HG02852 (cell line): ENCODE results near the gene CAT.
A peak's percentile ranks its signal among the peaks of the same experiment; 100 is the strongest.
"Not testable (repeated sequence)": the region's sequence is repeated elsewhere in the genome, so short reads cannot be mapped to it uniquely, and the experiment has no call there.

Source experiments
- ATAC-seq: cut with Tn5 transposase; IDR thresholded peaks from one replicate; pipeline ENCODE4 v1.9.1; 2021; ENCODE audit warnings: mild to moderate bottlenecking, moderate library complexity; ENCODE audit not compliant: unreplicated experiment

CAT gene

GRCh38 chr11:34424826-34425225, 13.9 kb upstream of the CAT start:
- ATAC-seq: not testable (repeated sequence)

- no peak for ATAC-seq
These were observed 13.4 kb upstream of the CAT start for GRCh38 chr11:34425360-34425759.

- no peak for ATAC-seq
These were observed 12.9 kb upstream of the CAT start for GRCh38 chr11:34425867-34426266.

- no peak for ATAC-seq
These were observed 12.0 kb upstream of the CAT start for GRCh38 chr11:34426766-34427185.

GRCh38 chr11:34427186-34427805, 11.4 kb upstream of the CAT start:
- no peak for ATAC-seq

GRCh38 chr11:34431979-34432378, 6.8 kb upstream of the CAT start:
- ATAC-seq: no peak

- ATAC-seq: no peak
These were observed 5.9 kb upstream of the CAT start for GRCh38 chr11:34432822-34433221.

- no peak for ATAC-seq
These were observed 4.8 kb upstream of the CAT start for GRCh38 chr11:34433899-34434298.

GRCh38 chr11:34437224-34438125, 1.3 kb upstream of the CAT start:
- ATAC-seq: no peak

- no peak for ATAC-seq
These were observed 970 bp downstream of the CAT start for GRCh38 chr11:34439610-34440198.

- ATAC-seq: no peak
These were observed 3.1 kb downstream of the CAT start for GRCh38 chr11:34441814-34442213.

- ATAC-seq: no peak
These were observed 4.4 kb downstream of the CAT start for GRCh38 chr11:34443136-34443535.

- no peak for ATAC-seq
These were observed 5.7 kb downstream of the CAT start for GRCh38 chr11:34444428-34444827.

GRCh38 chr11:34445956-34446355, 7.2 kb downstream of the CAT start:
- ATAC-seq: no peak

- ATAC-seq: no peak
These were observed 7.7 kb downstream of the CAT start for GRCh38 chr11:34446386-34446785.

- ATAC-seq: no peak
These were observed 8.3 kb downstream of the CAT start for GRCh38 chr11:34447044-34447443.

- ATAC-seq: no peak
These were observed 9.7 kb downstream of the CAT start for GRCh38 chr11:34448223-34448994.

- peak; percentile 45 for ATAC-seq
These were observed 10.3 kb downstream of the CAT start for GRCh38 chr11:34449013-34449412.

- ATAC-seq: no peak
These were observed 12.3 kb downstream of the CAT start for GRCh38 chr11:34451053-34451452.

- no peak for ATAC-seq
These were observed 15.7 kb downstream of the CAT start for GRCh38 chr11:34454308-34455032.

GRCh38 chr11:34457607-34458006, 18.9 kb downstream of the CAT start:
- ATAC-seq: no peak
